HPDE6-E6E7 (cell line): ENCODE measurements around the gene NCBP3.

Experiments
- DNase-seq: peaks from one replicate; pipeline ENCODE4 v3.0.0; 2011; ENCODE audit warnings: missing footprints; ENCODE audit errors: extremely low spot score

The NCBP3 gene

DNA sequence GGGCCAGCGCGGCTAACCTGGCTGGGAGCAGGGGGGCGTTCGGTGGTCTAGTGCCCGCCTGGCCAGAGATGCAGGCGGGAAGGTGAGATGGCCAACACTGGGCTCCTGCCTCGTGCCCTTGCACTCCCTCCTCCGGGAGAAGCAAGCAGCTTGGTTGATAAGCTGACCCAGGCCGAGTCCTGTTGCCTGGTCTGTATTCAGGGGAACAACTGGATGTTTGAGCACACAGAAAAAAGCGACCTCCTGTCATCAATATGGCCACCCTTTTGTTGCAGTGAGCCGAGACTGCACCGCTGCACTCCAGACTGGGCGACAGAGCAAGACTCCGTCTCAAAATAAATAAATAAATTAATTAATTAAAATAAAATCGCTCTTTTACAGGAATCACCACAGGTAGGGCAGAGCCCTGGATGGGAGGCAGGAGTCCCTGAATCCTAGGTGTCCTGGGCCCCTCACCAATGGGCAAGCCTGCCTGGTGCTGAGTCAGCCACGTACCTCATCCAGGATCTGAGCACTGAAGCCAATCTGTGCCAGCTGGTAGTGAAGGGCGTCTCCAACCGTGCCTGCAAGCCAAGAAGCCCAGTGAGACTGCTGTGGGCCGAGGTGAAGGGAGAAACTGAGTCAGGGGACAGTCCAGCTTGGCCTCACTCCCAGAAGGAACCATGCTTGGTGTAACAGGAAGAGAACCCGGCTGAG is 90.6 kb downstream of the NCBP3 start:
- no peak for DNase-seq

DNA sequence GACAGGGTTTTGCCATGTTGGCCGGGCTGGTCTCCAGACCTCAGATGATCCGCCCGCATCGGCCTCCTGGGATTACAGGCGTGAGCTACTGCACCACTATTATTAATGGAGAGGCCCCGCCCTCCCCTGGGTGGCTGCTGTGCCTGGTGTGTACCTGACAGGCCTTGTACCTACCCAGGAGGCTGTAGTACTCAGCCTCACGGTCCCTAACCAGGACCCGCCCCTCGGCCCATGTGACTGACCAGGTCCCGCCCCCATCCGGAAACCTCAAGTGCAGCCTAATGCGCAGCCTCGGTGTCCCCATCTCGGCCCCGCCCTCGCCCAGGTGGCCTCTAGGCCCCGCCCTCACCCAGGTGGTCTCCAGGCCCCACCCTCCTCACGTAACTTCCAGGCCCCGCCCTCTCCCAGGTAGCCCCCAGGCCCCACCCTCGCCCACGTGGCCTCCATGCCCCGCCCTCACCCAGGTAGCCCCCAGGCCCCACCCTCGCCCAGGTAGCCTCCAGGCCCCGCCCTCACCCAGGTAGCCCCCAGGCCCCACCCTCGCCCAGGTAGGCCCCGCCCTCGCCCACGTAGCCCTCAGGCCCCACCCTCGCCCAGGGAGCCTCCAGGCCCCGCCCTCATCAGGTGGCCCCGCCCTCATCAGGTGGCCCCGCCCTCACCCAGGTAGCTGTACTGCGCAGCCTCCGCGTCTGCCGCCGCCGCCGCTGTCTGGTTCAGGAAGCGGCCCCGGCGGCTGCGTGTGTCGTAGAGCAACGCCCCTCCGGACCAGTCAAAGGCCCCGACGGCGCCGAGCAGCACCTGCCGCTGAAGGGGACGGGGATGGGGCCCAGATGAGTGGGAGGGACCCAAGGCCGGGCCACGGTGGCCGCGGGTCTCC is 91.3 kb downstream of the NCBP3 start:
- DNase-seq = peak; percentile 88

DNA sequence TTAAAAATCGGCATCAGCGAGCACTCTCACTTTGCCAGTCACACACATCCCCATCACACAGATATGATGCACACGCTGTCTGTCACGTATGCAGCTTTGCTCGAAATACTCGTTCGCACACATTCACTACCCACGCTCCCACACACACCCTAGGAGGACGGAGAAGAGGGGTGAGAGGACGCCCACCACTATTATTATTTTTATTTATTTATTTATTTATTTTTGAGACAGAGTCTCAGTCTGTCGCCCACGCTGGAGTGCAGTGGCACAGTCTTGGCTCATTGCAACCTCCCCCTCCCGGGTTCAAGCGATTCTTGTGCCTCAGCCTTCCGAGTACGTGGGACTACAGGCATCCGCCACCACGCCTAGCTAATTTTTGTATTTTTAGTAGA is 92.0 kb downstream of the NCBP3 start:
- no peak for DNase-seq

DNA sequence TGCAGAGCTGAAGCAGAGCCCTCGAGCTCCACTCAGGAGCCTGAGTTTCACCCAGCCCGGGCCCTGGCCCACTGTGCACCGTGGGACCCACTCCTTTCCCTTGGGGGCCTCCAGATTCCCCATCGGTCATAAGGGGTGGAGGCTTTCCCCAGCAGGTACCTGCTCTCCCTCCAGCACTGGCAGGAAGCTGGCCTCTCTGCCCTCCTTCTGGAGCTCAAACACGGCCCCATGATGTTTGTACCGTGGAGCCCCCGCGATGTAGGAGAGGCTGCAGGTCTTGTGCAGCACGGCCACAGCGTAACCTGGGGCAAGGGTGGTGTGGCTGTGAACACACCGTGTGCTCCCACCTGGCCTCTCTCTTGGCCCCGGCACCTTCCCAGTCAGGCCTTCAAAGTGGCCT is 92.4 kb downstream of the NCBP3 start:
- DNase-seq = no peak
